Pancreas (tissue), 10 donors: Measurements from ENCODE around the gene HIVEP3. TPM values are rescaled to one million over a fixed set of nuclear protein-coding genes. Genes with fewer than 3 reads are reported as not detected.
A peak's percentile ranks its signal among the peaks of the same experiment; 100 is the strongest.

Source experiments
- ATAC-seq, 4 donors: fragments of 200-7000 bp; cut with Tn5 transposase; one replicate each; pipeline versions ENCODE4 v1.8.0 to v1.9.1; 2020; ENCODE audit warnings: mild to moderate bottlenecking in 4 of 4, moderate library complexity in 4 of 4
- DNase-seq, 6 donors: peaks; one replicate each; pipeline ENCODE4 v3.0.0-alpha.2; 2020
- FAIRE-seq: peaks from 2 replicates; lab custom pipeline; 2012; peaks lifted over from hg19 to GRCh38; lab: Jason Lieb, UNC
- H3K27ac ChIP-seq, 4 donors: fragments of 200-600 bp; sonication (generic); 1 replicate in 3 of 4; 2 replicates in 1 of 4; pipeline versions ENCODE4 v1.5.0 to v1.8.0; 2020
- H3K27me3 ChIP-seq, 4 donors: fragments of 200-600 bp; one replicate each; pipeline ENCODE4 v1.8.0; 2021
- H3K36me3 ChIP-seq, 3 donors: fragments of 200-600 bp; sonication (generic) in 1 of 3; one replicate each; pipeline versions ENCODE4 v1.5.0 to v1.8.0; 2020 to 2021
- H3K4me1 ChIP-seq, 3 donors: fragments of 200-600 bp; one replicate each; pipeline ENCODE4 v1.8.0; 2021
- H3K4me3 ChIP-seq, 4 donors: fragments of 200-600 bp; sonication (generic) in 2 of 4; one replicate each; pipeline versions ENCODE4 v1.5.0 to v1.8.0; 2020 to 2021
- H3K9me3 ChIP-seq, 4 donors: fragments of 200-600 bp; one replicate each; pipeline ENCODE4 v1.8.0; 2021
- WGBS, 2 donors: extraction: QIAGEN DNeasy Blood & Tissue Kit; methylation state at CpG; one replicate each; pipeline ENCODE4 v1.1.7; 2013; 5-methylcytosine and 5-hydroxymethylcytosine counted together
- intact Hi-C, 3 donors: fragments of 100-400 bp; cut with DNase I; formaldehyde crosslinking; loops; one replicate each; pipeline versions ENCODE4 v1.11.1 to v1.14.2; 2022
- polyA plus RNA-seq, 2 donors: library from polyadenylated mRNA; stranded (reverse); fragments of 200-250 nt; gene quantifications; one replicate each; pipeline ENCODE4 v1.2.3, GENCODE V29; 2013
- total RNA-seq, 6 donors: library from RNA; stranded (reverse); fragmentation: NEBNext Ultra II Directional in 4 of 6; extraction: Animal tissue kit (Norgen Biotek cat#: 25700) in 4 of 6; gene quantifications; one replicate each; pipeline versions ENCODE4 v1.2.1 to v1.2.4, GENCODE V29; 2021 to 2023
- TF ChIP-seq, protein P1 (sequence below), 4 donors: fragments of 200-600 bp; sonication (generic) in 3 of 4; IDR thresholded peaks; one replicate each; pipeline versions ENCODE4 v1.5.0 to v1.8.0; 2021; ENCODE audit warnings: antibody characterized with exemption in 4 of 4
- donor health status: healthy with polysubstance abuse.
- donor health status: DM: no; HTN: no; CAD: no; lungs with moderate emphysema.
- donor health status: DM: no; HTN: no; CAD: no.
- donor health status: control.
- donor health status: control.
- donor health status: Bipolar disorder and iron deficiency.
- donor health status: DM: yes; HTN: yes; CAD: no.
- donor health status: DM: no; HTN: no; CAD: no.
- donor health status: DM: no; HTN: no; CAD: no.
- donor health status: DM: yes; HTN: yes; CAD: no.

The HIVEP3 gene
- total and polyA plus RNA-seq, 8 donors, result 2.7 to 5.0 (median 3.1) TPM

DNA sequence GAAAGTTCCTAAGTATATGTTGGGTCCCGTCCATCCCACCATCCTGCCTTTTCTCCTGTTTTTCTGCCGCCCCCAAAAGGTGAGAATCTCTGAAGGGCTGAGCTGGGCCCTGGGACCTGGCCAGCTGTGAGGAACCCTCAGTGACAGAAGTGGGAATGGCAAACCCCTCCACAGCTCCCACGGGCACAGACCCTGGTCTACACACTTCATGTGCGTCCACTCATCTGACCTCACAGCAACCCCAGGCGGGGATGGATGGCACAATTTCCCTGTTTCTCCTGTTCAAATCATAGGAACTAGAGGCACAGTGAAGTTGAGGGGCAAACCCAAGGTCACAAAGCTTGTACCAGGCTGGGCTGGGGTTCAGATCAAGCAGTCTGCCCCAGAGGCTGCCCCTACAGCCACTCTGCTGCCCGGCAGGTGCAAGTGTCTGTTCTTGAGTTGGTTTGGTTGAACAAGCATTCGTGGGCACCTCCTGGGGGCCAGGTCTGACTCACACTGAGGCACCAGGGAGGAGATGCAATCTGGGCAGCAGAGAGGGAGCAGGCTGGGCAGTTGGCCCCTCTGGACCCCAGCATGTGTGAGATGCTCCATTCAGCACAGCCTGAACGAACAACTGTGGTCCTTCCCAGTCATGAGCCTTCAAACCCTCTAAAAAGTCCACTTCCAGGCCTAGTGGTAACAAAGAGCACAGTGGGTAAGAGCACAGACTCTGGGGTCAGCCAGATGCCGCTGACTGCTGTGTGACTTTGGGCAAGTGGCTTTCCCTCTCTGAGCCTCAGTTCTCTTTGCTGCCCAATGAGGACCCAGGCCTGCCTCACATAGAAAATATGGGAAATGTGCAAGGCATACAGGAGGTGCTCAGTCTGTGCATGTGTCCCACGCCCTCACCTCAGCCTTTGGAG is 438.3 kb downstream of the HIVEP3 start:
- TF ChIP-seq, protein P1, sequence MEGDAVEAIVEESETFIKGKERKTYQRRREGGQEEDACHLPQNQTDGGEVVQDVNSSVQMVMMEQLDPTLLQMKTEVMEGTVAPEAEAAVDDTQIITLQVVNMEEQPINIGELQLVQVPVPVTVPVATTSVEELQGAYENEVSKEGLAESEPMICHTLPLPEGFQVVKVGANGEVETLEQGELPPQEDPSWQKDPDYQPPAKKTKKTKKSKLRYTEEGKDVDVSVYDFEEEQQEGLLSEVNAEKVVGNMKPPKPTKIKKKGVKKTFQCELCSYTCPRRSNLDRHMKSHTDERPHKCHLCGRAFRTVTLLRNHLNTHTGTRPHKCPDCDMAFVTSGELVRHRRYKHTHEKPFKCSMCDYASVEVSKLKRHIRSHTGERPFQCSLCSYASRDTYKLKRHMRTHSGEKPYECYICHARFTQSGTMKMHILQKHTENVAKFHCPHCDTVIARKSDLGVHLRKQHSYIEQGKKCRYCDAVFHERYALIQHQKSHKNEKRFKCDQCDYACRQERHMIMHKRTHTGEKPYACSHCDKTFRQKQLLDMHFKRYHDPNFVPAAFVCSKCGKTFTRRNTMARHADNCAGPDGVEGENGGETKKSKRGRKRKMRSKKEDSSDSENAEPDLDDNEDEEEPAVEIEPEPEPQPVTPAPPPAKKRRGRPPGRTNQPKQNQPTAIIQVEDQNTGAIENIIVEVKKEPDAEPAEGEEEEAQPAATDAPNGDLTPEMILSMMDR (IDR thresholded peaks at IDR 0.05), result no peak
- Histone ChIP-seq H3K9me3 (no peaks in the 10 kb centered on the region), H3K4me3 (no peak overlapping the region), H3K36me3 (no peaks in the 10 kb centered on the region), H3K4me1 (peaks cover 41 to 52% (median 44%) of the 10 kb centered on the region in 3 donors), H3K27ac (no peak overlapping the region), H3K27me3 (no peaks in the 10 kb centered on the region)
- WGBS, 2 donors, result 94 to 96% methylated on average over 10 of the region's 10 CpGs
- FAIRE-seq (no peak), DNase-seq (peak in 3 of 6 donors; percentile 20 to 50 (median 46)), ATAC-seq (no peak)
- intact Hi-C loops, result no loop called here

DNA sequence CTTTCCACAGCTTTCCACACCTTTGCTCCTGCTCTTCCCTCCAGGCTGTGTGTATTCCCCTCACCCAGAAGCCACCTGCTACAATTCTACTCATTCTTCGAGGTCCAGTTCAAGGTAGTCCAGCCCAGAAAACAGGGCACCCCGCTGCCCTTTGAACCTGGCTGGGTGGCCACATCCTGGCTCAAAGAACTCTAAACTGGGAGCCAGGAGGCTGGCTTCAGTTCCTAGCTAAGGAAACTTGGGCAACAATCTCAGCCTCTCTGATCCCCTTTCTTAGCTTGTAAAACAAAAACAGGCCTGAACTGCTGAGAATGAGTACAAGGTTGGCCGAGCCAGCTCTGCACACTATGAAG is 438.9 kb downstream of the HIVEP3 start:
- peak in 1 of 6 donors; percentile 7 for DNase-seq
- Histone ChIP-seq H3K9me3 (no peaks in the 10 kb centered on the region), H3K4me1 (peaks cover 39 to 52% (median 41%) of the 10 kb centered on the region in 3 donors), H3K27ac (no peak overlapping the region), H3K36me3 (no peaks in the 10 kb centered on the region), H3K4me3 (no peak overlapping the region), H3K27me3 (no peaks in the 10 kb centered on the region)
- intact Hi-C loops, result no loop called here
- WGBS, 2 donors, result 90 to 91% methylated on average over 3 of the region's 3 CpGs
- ATAC-seq, result no peak
- FAIRE-seq, result no peak
- TF ChIP-seq, protein P1 (IDR thresholded peaks at IDR 0.05), result no peak

DNA sequence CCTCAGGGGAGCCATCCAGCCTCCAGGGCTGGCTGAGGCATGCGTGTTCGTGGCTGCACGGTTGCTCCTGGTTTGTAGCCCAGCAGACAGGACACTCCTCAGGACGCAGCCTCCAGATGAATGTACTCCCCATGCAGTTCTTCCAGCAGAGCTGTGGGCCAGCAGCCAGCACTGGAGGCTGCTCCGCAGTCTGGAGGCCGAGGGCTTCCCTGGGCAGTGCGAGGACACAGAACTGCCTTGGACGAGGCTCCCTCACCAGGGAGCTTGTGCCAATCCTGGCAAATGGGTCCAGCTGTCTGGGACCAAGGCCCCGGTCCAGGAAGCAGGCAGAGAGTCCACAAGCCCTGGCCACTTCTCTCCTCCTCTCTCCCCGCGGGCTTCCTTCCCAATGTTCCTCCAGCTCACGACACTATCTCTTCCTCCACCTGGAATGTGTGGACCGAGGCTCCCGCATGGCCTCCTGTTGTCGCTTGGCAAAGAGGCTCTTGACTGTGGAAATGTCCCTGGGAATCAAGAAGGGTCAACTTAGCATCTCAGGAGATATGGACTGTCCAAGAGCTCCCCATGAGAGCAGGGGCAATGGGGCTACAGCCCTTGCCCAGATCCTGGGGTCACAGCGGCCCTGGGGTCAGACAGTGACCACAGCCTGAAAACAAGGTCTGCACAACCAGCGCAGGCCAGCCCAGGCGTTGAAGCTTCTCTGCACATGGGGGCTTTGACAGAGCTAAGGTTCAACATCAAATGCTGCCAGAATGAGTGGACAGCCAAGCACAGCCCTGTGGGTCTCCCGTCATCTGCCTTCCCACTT is 439.5 kb downstream of the HIVEP3 start:
- no peak for ATAC-seq
- no peaks in the 10 kb centered on the region for H3K36me3 ChIP-seq
- 75 to 77% methylated on average over 19 of the region's 19 CpGs for WGBS, 2 donors
- FAIRE-seq, result no peak
- no peaks in the 10 kb centered on the region for H3K27me3 ChIP-seq
- intact Hi-C loops, result no loop called here
- peak in 3 of 6 donors; percentile 52 to 68 (median 55) for DNase-seq
- H3K4me3 ChIP-seq, result no peak overlapping the region
- no peak overlapping the region for H3K27ac ChIP-seq
- H3K9me3 ChIP-seq, result no peaks in the 10 kb centered on the region
- TF ChIP-seq, protein P1 (IDR thresholded peaks at IDR 0.05), result no peak
- H3K4me1 ChIP-seq, result peaks cover 35 to 52% (median 44%) of the 10 kb centered on the region in 3 donors

DNA sequence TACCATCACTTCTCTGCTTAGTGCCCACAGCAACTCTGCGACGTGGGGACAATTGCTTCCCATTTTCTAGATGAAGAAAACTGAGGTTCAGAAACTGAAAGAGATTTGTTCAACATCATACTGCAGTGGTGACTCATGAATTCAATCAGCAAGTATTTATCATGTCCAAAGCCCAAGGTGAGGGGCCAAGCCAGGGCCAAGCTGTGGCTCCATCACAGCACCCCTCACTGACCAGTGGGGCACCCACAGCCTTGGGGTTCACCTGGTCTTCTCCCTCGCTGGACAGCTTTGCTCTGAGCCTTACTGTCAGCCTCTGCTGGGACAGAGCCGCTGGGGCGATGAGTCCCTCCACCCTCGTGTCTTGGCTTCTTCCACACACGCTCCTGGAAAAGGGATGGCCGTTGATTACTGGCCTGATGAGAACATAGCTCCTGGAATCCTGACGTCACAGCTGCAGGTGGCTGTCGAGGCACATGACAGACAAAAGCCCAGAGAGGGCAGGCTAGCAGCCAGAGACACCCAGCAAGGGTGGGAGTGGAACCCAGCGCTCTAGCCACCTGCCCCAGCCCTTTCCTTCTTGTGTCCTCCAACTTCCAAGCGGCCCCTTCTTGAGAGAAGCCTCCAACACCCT is 440.5 kb downstream of the HIVEP3 start:
- TF ChIP-seq, protein P1 (IDR thresholded peaks at IDR 0.05), result no peak
- Histone ChIP-seq H3K27me3 (no peaks in the 10 kb centered on the region), H3K4me1 (peaks cover 28 to 53% (median 43%) of the 10 kb centered on the region in 3 donors), H3K9me3 (no peaks in the 10 kb centered on the region), H3K4me3 (no peak overlapping the region), H3K36me3 (no peaks in the 10 kb centered on the region), H3K27ac (no peak overlapping the region)
- ATAC-seq, result no peak
- intact Hi-C loops, result no loop called here
- FAIRE-seq, result no peak
- WGBS, 2 donors, result 86 to 89% methylated on average over 12 of the region's 12 CpGs
- DNase-seq, result peak in 3 of 6 donors; percentile 17 to 54 (median 30)
